HepG2 (cell line): ENCODE data around the gene IGFLR1. TPM values are rescaled to one million over a fixed set of nuclear protein-coding genes. Genes with fewer than 3 reads are reported as not detected.

Experiments used
- AGO1 ChIP-seq: fragments of 200-400 bp; formaldehyde crosslinking; IDR thresholded peaks from 2 replicates; pipeline ENCODE4 v1.6.1; 2017; ENCODE audit warnings: mild to moderate bottlenecking, low read depth, low read length, moderate library complexity; ENCODE audit not compliant: poor library complexity, severe bottlenecking
- HDAC2 ChIP-seq: sonication (generic); formaldehyde crosslinking; IDR thresholded peaks from 2 replicates; pipeline ENCODE4 v1.4.0; 2020; ENCODE audit warnings: missing genetic modification reagents
- HOXA3 ChIP-seq: sonication (generic); formaldehyde crosslinking; IDR thresholded peaks from 2 replicates; pipeline ENCODE4 v1.5.0; 2020; ENCODE audit warnings: missing genetic modification reagents
- MAF1 ChIP-seq: sonication (generic); formaldehyde crosslinking; IDR thresholded peaks from 2 replicates; pipeline ENCODE4 v1.5.0; 2020; ENCODE audit warnings: missing genetic modification reagents, borderline replicate concordance
- PAXIP1 ChIP-seq: sonication (generic); formaldehyde crosslinking; conservative IDR thresholded peaks from 2 replicates; pipeline ENCODE4 v1.4.0; 2020; ENCODE audit warnings: mild to moderate bottlenecking, missing genetic modification reagents, moderate library complexity
- RBAK ChIP-seq: sonication (generic); formaldehyde crosslinking; IDR thresholded peaks from 2 replicates; pipeline ENCODE4 v1.5.1; 2020; ENCODE audit warnings: mild to moderate bottlenecking, missing genetic modification reagents
- RFX1 ChIP-seq: fragments of 450-650 bp; IDR thresholded peaks from 2 replicates; pipeline ENCODE4 v1.6.1; 2017
- SRSF1 ChIP-seq: fragments of 200-400 bp; formaldehyde crosslinking; optimal IDR thresholded peaks from 2 replicates; pipeline ENCODE3; 2017; ENCODE audit warnings: mild to moderate bottlenecking, low read depth, low read length, moderate library complexity
- SRY ChIP-seq: sonication (generic); formaldehyde crosslinking; IDR thresholded peaks from 2 replicates; pipeline ENCODE4 v1.8.0; 2022; ENCODE audit warnings: mild to moderate bottlenecking, missing genetic modification reagents
- TAF1 ChIP-seq: sonication (generic); formaldehyde crosslinking; IDR thresholded peaks from 2 replicates; pipeline ENCODE4 v1.4.0; 2020; ENCODE audit warnings: missing genetic modification reagents
- ZBTB25 ChIP-seq: IDR thresholded peaks from 2 replicates; pipeline ENCODE4 v1.6.1; 2018; ENCODE audit warnings: missing genetic modification reagents
- ZNF121 ChIP-seq: sonication (generic); formaldehyde crosslinking; IDR thresholded peaks from 2 replicates; pipeline ENCODE4 v1.5.0; 2020; ENCODE audit warnings: mild to moderate bottlenecking, missing genetic modification reagents
- ZNF180 ChIP-seq: sonication (generic); formaldehyde crosslinking; IDR thresholded peaks from 2 replicates; pipeline ENCODE4 v1.4.0; 2020; ENCODE audit warnings: low read depth, missing genetic modification reagents, borderline replicate concordance
- ZNF609 ChIP-seq: sonication (generic); formaldehyde crosslinking; IDR thresholded peaks from 2 replicates; pipeline ENCODE4 v1.4.0; 2020; ENCODE audit warnings: mild to moderate bottlenecking, missing genetic modification reagents, borderline replicate concordance
- ZNF770 ChIP-seq: sonication (generic); formaldehyde crosslinking; IDR thresholded peaks from 2 replicates; pipeline ENCODE4 v1.5.0; 2020; ENCODE audit warnings: mild to moderate bottlenecking, missing genetic modification reagents
- ZNF773 ChIP-seq: sonication (generic); formaldehyde crosslinking; IDR thresholded peaks from 2 replicates; pipeline ENCODE4 v1.4.0; 2020; ENCODE audit warnings: missing genetic modification reagents, borderline replicate concordance
- ZNF891 ChIP-seq: sonication (generic); formaldehyde crosslinking; IDR thresholded peaks from 2 replicates; pipeline ENCODE4 v1.5.0; 2020; ENCODE audit warnings: mild to moderate bottlenecking, missing genetic modification reagents
- polyA plus RNA-seq, 8 experiments: library from polyadenylated mRNA; depleted of rRNA in 3 of 8; stranded (reverse) in 7 of 8; unstranded in 1 of 8; fragments of >200 nt; fragmentation: Illumina TruSeq in 4 of 8; extraction: Trizol in 4 of 8; gene quantifications; 2 replicates each; pipeline versions ENCODE4 v1.2.1 to v1.2.3, GENCODE V29; 2011 to 2016; ENCODE audit warnings: low read depth in 4 of 8, missing spikeins in 1 of 8, mixed read lengths in 1 of 8; ENCODE audit not compliant: insufficient read depth in 1 of 8
- total RNA-seq, 5 experiments: library from RNA; depleted of rRNA; stranded (reverse); fragments of >200 nt; fragmentation: Illumina TruSeq; extraction: Trizol; gene quantifications; 2 replicates each; pipeline ENCODE4 v1.2.3, GENCODE V29; 2016; ENCODE audit warnings: low read depth in 1 of 5

Gene IGFLR1
- total and polyA plus RNA-seq, 2 of the 13 experiments (the other 11 are each of a cell fraction or from before 2014, with no cell fraction given): 5.4 to 8.9 TPM

- TF ChIP-seq PAXIP1 (CRISPR knock-in tag) (0 out of 2 replicates have a peak, but pooled peaks have one; percentile 11), AGO1 (peak; percentile 93), ZNF609 (peak; percentile 25; the same call in 1 of the 2 replicates), RFX1 (peak; percentile 95), HOXA3 (CRISPR knock-in tag) (no peak; the same call in none of the 2 replicates), TAF1 (CRISPR knock-in tag) (peak; percentile 39; the same call in 1 of the 2 replicates), RBAK (CRISPR knock-in tag) (no peak), ZNF180 (CRISPR knock-in tag) (0 out of 2 replicates have a peak, but pooled peaks have one; percentile 40), ZNF773 (CRISPR knock-in tag) (0 out of 2 replicates have a peak, but pooled peaks have one; percentile 56), MAF1 (CRISPR knock-in tag) (0 out of 2 replicates have a peak, but pooled peaks have one; percentile 56), ZNF770 (CRISPR knock-in tag) (no peak), SRSF1 (peak; percentile 74), HDAC2 (CRISPR knock-in tag) (peak; percentile 36), ZBTB25 (CRISPR knock-in tag) (peak; percentile 62; the same call in 1 of the 2 replicates), ZNF891 (CRISPR knock-in tag) (peak; percentile 75; the same call in 1 of the 2 replicates), SRY (CRISPR knock-in tag) (peak; percentile 91), ZNF121 (CRISPR knock-in tag) (no peak; the same call in 1 of the 2 replicates)
These were observed 15.7 kb upstream of the IGFLR1 start, which contains the start of gene PROSER3 (continued) for GRCh38 chr19:35757749-35758608.
